Measurements from ENCODE around the gene UBAP1.

The UBAP1 gene

GRCh38 chr9:34140853-34141252 lies 38.0 kb upstream of the UBAP1 start:
- H3K4me3 Mint-ChIP-seq: no peak overlapping the region
- no peak for TF ChIP-seq CTCF (IDR thresholded peaks at IDR 0.05; ENCODE audit: unreplicated experiment in 3 of 3)
- H3K4me1 Mint-ChIP-seq: no peaks in the 10 kb centered on the region
- no peaks in the 10 kb centered on the region for H3K27me3 Mint-ChIP-seq (ENCODE audit: low read depth)
- H3K36me3 Mint-ChIP-seq (ENCODE audit: low read depth): no peaks in the 10 kb centered on the region
- H3K27ac Mint-ChIP-seq: no peak overlapping the region
- peaks cover 3% of the 10 kb centered on the region for H3K9me3 Mint-ChIP-seq

- Mint-ChIP-seq H3K9me3 (peaks cover 3% of the 10 kb centered on the region), H3K27me3 (ENCODE audit: low read depth) (no peaks in the 10 kb centered on the region), H3K4me3 (no peak overlapping the region), H3K4me1 (no peaks in the 10 kb centered on the region), H3K27ac (no peak overlapping the region), H3K36me3 (ENCODE audit: low read depth) (no peaks in the 10 kb centered on the region)
- no peak for TF ChIP-seq CTCF (IDR thresholded peaks at IDR 0.05; ENCODE audit: unreplicated experiment in 3 of 3)
Measured at GRCh38 chr9:34143116-34143515, 35.7 kb upstream of the UBAP1 start.

DNA sequence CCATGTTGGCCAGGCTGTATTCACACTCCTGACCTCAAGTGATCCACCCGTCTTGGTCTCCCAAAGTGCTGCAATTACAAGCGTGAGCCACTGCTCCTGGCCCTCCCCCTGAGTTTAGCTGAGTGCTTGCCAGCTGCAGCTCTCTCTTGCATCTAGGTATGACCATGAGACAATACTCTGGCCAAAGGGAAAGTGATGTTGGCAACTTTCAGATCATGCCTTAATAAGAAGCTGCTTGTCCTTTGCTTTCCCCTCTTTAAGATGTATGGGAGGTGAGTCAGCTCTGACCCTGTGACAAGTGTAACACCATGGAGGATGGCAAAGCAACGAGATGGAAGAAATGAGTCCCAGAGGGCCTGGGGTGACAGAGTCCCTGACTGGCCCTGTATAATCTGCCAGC lies 33.7 kb upstream of the UBAP1 start:
- Mint-ChIP-seq H3K27me3 (ENCODE audit: low read depth) (no peaks in the 10 kb centered on the region), H3K36me3 (ENCODE audit: low read depth) (no peaks in the 10 kb centered on the region), H3K27ac (no peak overlapping the region), H3K4me1 (no peaks in the 10 kb centered on the region), H3K9me3 (no peaks in the 10 kb centered on the region), H3K4me3 (no peak overlapping the region)
- no peak for TF ChIP-seq CTCF (IDR thresholded peaks at IDR 0.05; ENCODE audit: unreplicated experiment in 3 of 3)

GRCh38 chr9:34151398-34151797 lies 27.4 kb upstream of the UBAP1 start:
- no peaks in the 10 kb centered on the region for H3K9me3 Mint-ChIP-seq
- H3K27ac Mint-ChIP-seq: no peak overlapping the region
- no peaks in the 10 kb centered on the region for H3K36me3 Mint-ChIP-seq (ENCODE audit: low read depth)
- H3K27me3 Mint-ChIP-seq (ENCODE audit: low read depth): peaks cover 4% of the 10 kb centered on the region
- H3K4me1 Mint-ChIP-seq: no peaks in the 10 kb centered on the region
- TF ChIP-seq CTCF (IDR thresholded peaks at IDR 0.05; ENCODE audit: unreplicated experiment in 3 of 3): no peak
- H3K4me3 Mint-ChIP-seq: no peak overlapping the region

- H3K9me3 Mint-ChIP-seq: no peaks in the 10 kb centered on the region
- no peak for TF ChIP-seq CTCF (IDR thresholded peaks at IDR 0.05; ENCODE audit: unreplicated experiment in 3 of 3)
- H3K27me3 Mint-ChIP-seq (ENCODE audit: low read depth): peaks cover 4% of the 10 kb centered on the region
- no peak overlapping the region for H3K4me3 Mint-ChIP-seq
- H3K4me1 Mint-ChIP-seq: no peaks in the 10 kb centered on the region
- no peak overlapping the region for H3K27ac Mint-ChIP-seq
- no peaks in the 10 kb centered on the region for H3K36me3 Mint-ChIP-seq (ENCODE audit: low read depth)
Measured at GRCh38 chr9:34154057-34154456, 24.8 kb upstream of the UBAP1 start.

GRCh38 chr9:34157318-34157717 lies 21.5 kb upstream of the UBAP1 start:
- no peak for TF ChIP-seq CTCF (IDR thresholded peaks at IDR 0.05; ENCODE audit: unreplicated experiment in 3 of 3)
- H3K27ac Mint-ChIP-seq: peak overlapping the region in 1 of 3 experiments; percentile 28
- H3K36me3 Mint-ChIP-seq (ENCODE audit: low read depth): no peaks in the 10 kb centered on the region
- no peaks in the 10 kb centered on the region for H3K9me3 Mint-ChIP-seq
- H3K4me3 Mint-ChIP-seq: no peak overlapping the region
- no peaks in the 10 kb centered on the region for H3K4me1 Mint-ChIP-seq
- no peaks in the 10 kb centered on the region for H3K27me3 Mint-ChIP-seq (ENCODE audit: low read depth)

Measured in nephron (organoid).